CD4-positive, alpha-beta T cell treated with Interleukin-1 beta for 1 hour (primary cell): ENCODE results near the gene IFI6.

Experiments
- DNase-seq, 2 donors: peaks; one replicate each; pipeline ENCODE4 v3.0.0-alpha.2; 2020 to 2022

The IFI6 gene

GRCh38 chr1:27669876-27670275 lies 2.1 kb downstream of the IFI6 start:
- no peak for DNase-seq

DNA sequence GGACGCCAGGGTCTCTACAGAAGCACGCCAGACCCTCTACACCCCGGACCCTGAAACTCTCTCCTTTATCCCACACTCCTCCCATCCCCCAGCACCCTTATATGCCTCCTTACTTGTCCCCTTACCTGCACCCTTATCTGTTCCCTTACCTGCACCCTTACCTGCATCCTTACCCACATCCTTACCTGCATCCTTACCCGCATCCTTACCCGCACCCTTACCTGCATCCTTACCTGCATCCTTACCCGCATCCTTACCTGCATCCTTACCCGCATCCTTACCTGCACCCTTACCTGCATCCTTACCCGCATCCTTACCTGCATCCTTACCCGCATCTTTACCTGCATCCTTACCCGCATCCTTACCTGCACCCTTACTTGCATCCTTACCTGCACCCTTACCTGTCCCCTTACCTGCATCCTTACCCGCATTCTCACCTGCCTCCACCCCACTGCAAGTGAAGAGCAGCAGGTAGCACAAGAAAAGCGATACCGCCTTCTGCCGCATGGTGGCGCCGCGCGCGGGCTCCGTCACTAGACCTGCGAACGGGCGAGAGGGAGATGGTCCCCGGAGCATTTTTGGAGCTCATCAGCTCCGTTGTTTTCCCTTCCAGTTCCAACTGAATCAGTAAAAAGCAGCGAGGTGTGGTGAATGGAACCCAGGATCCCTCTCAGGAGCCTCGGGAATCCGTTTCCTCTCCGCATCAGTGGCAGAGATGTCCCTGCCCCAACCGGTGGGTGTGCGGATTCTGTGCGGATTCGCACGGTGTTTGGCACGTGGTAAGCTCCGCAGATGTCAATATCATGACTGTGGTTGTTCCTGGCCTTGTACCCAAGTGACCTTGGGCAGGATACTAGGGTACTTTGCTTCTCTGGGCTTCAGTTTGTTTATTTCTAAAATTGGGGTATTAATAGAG lies 2.9 kb downstream of the IFI6 start:
- peak; percentile 81 to 87 for DNase-seq

DNA sequence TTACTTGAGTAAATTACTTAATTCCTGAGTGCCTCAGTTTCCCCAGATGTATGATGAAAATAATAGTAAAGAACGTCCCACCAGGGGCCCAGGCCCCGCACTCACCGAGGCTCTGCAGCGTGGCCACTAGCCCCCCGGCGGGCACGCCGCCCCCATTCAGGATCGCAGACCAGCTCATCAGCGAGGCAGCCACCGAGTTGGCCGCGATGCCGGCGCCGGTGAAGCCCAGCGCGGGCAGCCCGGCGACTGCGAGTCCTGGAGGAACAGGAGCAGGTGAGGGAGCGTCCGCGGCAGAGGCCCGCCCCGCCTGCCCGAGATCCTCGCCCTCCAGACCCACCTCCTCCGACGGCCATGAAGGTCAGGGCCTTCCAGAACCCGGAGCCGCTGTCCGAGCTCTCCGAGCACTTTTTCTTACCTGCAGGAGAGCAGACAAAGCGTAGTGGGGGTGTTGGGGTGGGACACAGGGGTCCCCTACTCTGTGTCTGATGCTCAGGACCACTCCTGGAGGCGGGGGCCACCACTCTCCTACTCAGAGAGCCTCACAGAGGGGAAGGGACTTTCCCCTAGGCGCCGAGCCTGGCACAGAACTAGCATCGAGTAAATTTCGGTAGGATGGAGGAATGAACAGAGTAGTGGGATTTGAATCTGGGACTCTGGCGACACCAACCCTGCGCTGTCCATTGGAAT lies 3.7 kb downstream of the IFI6 start:
- DNase-seq, result no peak

GRCh38 chr1:27666791-27667254 lies 5.2 kb downstream of the IFI6 start:
- peak in 1 of 2 donors; percentile 24 for DNase-seq

DNA sequence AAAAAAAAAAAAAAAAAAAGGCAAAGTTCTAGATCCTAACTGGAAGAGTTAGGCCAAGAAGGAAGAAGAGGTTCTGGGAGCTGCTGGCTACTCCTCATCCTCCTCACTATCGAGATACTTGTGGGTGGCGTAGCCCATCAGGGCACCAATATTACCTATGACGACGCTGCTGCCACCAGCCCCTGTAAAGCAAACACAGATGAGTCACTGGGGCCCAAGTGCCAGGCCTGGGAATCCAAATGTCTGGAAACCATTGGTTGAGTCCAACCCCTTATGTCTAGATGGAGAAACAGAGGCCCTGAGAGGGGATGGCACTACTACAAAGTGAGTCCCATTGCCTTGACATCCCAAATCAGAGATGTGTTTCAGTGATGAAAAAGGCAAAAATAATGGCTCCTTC lies 5.7 kb downstream of the IFI6 start:
- no peak for DNase-seq

DNA sequence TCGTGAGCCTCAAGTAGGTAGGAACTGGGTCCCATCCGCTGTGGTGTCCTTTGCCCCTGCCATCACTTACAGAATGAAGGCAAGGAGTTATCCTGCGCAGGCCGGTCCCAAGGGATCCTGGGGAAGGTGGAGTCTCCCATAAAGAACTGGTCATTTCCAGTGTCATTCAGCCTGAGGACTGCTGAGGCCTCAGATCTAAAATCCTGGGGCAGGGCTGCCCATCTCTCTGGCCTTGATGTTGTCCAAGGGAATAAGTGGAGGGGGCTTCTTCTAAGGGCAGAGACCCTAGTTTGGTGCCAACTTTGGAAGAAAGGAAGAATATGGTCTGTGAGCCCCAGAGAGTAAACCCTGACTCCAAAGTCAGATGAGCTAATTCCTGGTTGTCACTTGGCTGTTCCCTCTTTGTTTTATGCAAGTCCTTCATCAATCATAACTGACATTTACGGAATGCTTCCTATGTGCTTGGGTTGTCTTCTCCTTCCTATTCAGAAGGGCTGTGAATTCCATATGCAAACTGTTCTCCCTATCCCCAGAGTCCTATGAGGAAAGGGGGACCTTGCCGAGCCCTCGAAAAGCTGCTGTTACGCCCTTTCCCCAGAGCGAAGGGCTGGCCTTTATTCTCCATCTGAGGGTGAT lies 6.9 kb downstream of the IFI6 start:
- no peak for DNase-seq

- no peak for DNase-seq
Observed at GRCh38 chr1:27664291-27664690, 7.7 kb downstream of the IFI6 start.

GRCh38 chr1:27662707-27663393 lies 9.1 kb downstream of the IFI6 start:
- peak; percentile 87 to 92 for DNase-seq

GRCh38 chr1:27662261-27662660 lies 9.7 kb downstream of the IFI6 start:
- no peak for DNase-seq

GRCh38 chr1:27661412-27662075 lies 10.4 kb downstream of the IFI6 start:
- DNase-seq, result no peak

DNA sequence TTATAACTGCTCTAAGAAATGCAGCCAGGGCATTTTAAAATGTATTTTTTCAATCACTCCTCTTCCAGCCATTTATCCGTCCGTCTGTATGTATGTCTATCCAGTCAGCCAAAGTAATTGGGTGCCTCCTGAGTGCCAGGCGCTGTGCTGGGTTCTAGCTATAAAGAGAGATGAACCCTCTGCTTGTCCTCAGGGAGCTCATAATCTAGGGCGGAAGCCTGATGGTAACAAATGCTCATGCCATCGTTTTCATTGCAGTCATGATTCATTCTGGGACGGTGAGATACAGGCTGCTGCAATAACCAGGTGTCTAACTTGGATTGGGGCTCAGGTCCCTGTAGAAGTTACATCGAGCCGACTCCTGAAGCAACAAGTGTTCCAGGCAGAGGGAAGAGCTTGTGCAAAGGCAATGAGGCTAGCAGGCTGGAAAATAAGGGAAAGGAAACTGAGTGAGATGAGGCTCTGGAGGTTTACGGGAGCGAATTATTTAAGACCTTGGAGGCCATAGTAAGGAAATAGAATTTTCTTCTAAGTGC lies 11.6 kb downstream of the IFI6 start:
- DNase-seq, result no peak

DNA sequence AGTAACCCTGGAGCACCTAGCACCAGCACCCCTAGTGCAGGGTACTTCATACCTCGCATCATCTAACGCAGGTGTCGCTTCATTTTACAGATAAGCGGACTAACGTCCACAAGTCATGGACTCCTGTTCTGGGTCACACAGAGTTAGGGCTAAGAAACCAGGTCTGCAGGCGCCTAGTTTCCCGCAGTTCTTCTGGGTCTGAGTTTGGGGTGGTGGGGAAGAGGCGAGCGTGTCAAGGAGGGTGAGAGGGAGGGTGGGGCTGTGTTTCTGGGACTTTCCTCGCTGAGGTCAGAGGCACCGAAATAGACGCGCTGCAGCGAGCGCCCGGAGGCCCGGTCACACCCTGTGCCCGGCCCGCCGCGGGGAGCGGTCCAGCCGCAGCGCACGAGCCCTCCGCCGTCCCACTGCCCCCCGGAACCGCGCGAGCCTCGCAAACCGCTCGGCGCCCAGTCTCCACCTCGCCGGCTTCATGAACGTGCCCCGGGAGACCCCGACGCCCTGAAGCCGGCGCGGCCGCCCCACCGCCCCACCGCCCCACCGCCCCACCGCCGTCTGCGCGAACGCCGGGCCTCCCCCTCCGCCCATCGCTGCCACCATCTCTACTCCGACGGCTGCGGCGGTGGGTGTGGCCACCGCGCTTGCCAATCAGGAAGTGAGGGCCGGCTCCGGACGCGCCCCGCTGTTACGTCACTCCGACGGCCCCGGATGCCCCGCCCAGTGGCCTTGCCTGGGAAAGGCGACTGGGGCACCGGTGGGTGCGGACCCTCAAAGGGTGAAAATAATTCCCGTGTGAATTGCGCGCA lies 12.3 kb downstream of the IFI6 start:
- peak; percentile 91 to 93 for DNase-seq

DNA sequence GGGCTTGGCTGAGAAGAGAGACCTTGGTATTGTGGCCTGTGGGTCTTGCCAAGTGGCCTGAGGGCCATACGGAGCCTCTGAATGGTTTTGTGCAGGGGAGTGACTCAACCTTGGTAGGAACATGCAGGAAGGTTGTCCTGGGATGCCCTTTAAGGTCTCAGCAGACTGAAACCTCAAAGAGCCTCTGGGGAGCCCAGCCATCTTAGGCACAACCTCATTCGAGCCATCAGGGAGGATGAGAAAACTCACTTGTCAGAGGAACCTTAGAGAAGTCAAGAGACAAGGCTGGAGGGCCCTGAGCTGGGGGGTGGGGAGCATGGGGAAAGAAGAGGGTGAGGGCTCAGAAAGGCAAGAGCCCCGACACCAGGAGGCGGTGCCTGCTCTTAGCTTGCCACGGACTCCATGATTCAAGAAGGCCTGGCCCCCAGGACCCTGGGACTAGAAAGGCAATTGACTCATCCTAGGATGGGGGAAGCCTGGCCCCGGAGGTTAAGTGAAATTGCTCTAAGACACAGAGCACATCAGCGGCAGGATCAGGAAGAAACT lies 13.0 kb downstream of the IFI6 start:
- peak in 1 of 2 donors; percentile 51 for DNase-seq

GRCh38 chr1:27656157-27656893 lies 15.7 kb downstream of the IFI6 start:
- peak in 1 of 2 donors; percentile 59 for DNase-seq

- DNase-seq, result no peak
Observed at GRCh38 chr1:27655151-27655937, 16.6 kb downstream of the IFI6 start.

GRCh38 chr1:27652111-27652864 lies 19.7 kb downstream of the IFI6 start:
- DNase-seq, result no peak

GRCh38 chr1:27650539-27651175 lies 21.3 kb downstream of the IFI6 start:
- peak in 1 of 2 donors; percentile 44 for DNase-seq

- DNase-seq, result no peak
Observed at GRCh38 chr1:27650171-27650538, 21.8 kb downstream of the IFI6 start.
